Gastrocnemius medialis (tissue), 4 donors: ENCODE measurements around the gene IQSEC1. TPM values are rescaled to one million over a fixed set of nuclear protein-coding genes. Genes with fewer than 3 reads are reported as not detected.

Source experiments
- ATAC-seq, 2 donors: fragments of 150-250 bp; one replicate each; pipeline ENCODE4 v1.9.1; 2016
- DNase-seq, 2 donors: peaks; one replicate each; pipeline ENCODE4 v3.0.0-alpha.2; 2019
- H3K27ac ChIP-seq, 4 donors: fragments of 200-600 bp; sonication (generic); 1 replicate in 1 of 4; 2 replicates in 3 of 4; pipeline ENCODE4 v1.5.1; 2016 to 2018; ENCODE audit warnings: mild to moderate bottlenecking in 2 of 4, moderate library complexity in 1 of 4
- H3K27me3 ChIP-seq, 3 donors: fragments of 200-600 bp; sonication (generic) in 2 of 3; 1 replicate in 1 of 3; 2 replicates in 2 of 3; pipeline versions ENCODE4 v1.5.1 to v1.6.0; 2016 to 2019; ENCODE audit warnings: mild to moderate bottlenecking in 1 of 3, moderate library complexity in 1 of 3
- H3K36me3 ChIP-seq, 2 donors: fragments of 200-600 bp; sonication (generic) in 1 of 2; one replicate each; pipeline ENCODE4 v1.5.1; 2017 to 2018
- H3K4me1 ChIP-seq, 2 donors: fragments of 200-600 bp; sonication (generic) in 1 of 2; one replicate each; pipeline ENCODE4 v1.5.1; 2016 to 2017; ENCODE audit warnings: mild to moderate bottlenecking in 2 of 2
- H3K4me3 ChIP-seq, 4 donors: fragments of 200-600 bp; sonication (generic) in 3 of 4; 1 replicate in 1 of 4; 2 replicates in 3 of 4; pipeline ENCODE4 v1.5.1; 2016 to 2019; ENCODE audit warnings: mild to moderate bottlenecking in 2 of 4
- H3K9me3 ChIP-seq, 3 donors: fragments of 200-600 bp; sonication (generic) in 2 of 3; 1 replicate in 1 of 3; 2 replicates in 2 of 3; pipeline ENCODE4 v1.5.1; 2016 to 2019
- POLR2A ChIP-seq, 2 donors: fragments of 450-650 bp; IDR thresholded peaks; one replicate each; pipeline ENCODE4 v1.6.1; 2017; ENCODE audit warnings: antibody characterized with exemption in 2 of 2, mild to moderate bottlenecking in 2 of 2, moderate library complexity in 2 of 2
- in situ Hi-C, 4 donors: fragments of 200-750 bp; cut with MboI; loops; one replicate each; pipeline versions ENCODE4 v1.15.0 to v1.8.0; 2017; ENCODE audit warnings: low sequenced_read_pairs in 4 of 4
- intact Hi-C: fragments of 100-400 bp; cut with DNase I; formaldehyde crosslinking; loops from one replicate; pipeline ENCODE4 v1.15.1; 2023; ENCODE audit warnings: low total_unique reads
- total RNA-seq, 4 donors: library from RNA; depleted of rRNA; stranded (reverse); fragments of >200 nt; gene quantifications; one replicate each; pipeline versions ENCODE4 v1.1.0 to v1.2.3, GENCODE V29; 2016
- TF ChIP-seq, protein P1 (sequence below), 5 experiments: fragments of 450-650 bp in 3 of 5; fragments of 200-600 bp in 2 of 5; sonication (generic) in 2 of 5; IDR thresholded peaks in 4 of 5; conservative IDR thresholded peaks in 1 of 5; 1 replicate in 4 of 5; 2 replicates in 1 of 5; pipeline ENCODE4 v1.5.1; 2016 to 2019; ENCODE audit warnings: antibody characterized with exemption in 5 of 5, mild to moderate bottlenecking in 3 of 5, moderate library complexity in 3 of 5

The IQSEC1 gene
- total RNA-seq, 4 donors from 2014 or later = 15.2 to 31.3 (median 28.0) TPM

DNA sequence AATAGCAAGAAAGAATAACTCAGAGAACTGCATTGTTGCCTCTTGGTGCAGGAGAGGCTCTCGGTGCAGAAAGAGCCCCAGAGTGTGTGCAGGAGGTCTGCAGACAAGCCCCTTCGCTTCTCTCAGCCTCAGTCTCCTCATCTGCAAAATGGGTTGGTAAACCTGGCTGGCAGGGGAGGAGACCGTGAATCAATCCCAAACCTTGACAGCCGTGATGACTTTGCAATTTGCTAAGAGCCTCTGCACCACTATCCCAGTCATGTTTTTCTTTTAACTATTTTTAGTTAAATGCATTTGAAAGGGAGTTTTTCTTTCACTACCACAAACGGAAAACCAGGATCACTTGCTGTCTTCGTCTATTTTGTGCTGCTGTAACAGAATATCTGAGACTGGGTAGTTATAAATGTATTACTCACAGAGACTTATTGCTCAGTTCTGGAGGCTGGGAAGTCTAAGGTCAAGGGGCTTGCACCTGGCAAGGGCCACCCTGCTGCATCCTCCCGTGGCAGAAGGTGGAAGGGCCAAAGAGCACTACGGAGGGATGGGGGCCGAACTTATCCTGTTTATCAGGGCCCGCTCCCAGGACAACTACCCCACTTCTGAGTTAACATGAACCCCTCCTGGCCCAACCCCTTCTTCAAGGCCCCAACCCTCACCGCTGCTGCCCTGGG lies 14.2 kb upstream of the IQSEC1 start:
- H3K27me3 ChIP-seq = no peaks in the 10 kb centered on the region
- intact Hi-C loops = no loop called here
- no peak overlapping the region for H3K27ac ChIP-seq
- ATAC-seq (no peak), DNase-seq (no peak)
- TF ChIP-seq, protein P1, sequence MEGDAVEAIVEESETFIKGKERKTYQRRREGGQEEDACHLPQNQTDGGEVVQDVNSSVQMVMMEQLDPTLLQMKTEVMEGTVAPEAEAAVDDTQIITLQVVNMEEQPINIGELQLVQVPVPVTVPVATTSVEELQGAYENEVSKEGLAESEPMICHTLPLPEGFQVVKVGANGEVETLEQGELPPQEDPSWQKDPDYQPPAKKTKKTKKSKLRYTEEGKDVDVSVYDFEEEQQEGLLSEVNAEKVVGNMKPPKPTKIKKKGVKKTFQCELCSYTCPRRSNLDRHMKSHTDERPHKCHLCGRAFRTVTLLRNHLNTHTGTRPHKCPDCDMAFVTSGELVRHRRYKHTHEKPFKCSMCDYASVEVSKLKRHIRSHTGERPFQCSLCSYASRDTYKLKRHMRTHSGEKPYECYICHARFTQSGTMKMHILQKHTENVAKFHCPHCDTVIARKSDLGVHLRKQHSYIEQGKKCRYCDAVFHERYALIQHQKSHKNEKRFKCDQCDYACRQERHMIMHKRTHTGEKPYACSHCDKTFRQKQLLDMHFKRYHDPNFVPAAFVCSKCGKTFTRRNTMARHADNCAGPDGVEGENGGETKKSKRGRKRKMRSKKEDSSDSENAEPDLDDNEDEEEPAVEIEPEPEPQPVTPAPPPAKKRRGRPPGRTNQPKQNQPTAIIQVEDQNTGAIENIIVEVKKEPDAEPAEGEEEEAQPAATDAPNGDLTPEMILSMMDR (IDR thresholded peaks at IDR 0.05 in 4 of 5, conservative IDR thresholded peaks at IDR 0.05 in 1 of 5) = no peak
- no peak for TF ChIP-seq POLR2A (IDR thresholded peaks at IDR 0.05)
- in situ Hi-C loops = loop anchor here (5.0 to 25.0 kb wide), 6 partner anchors 200 to 557 kb away; no protein-coding TSS in a partner anchor
- H3K36me3 ChIP-seq = no peaks in the 10 kb centered on the region
- no peaks in the 10 kb centered on the region for H3K9me3 ChIP-seq
- H3K4me3 ChIP-seq = no peak overlapping the region
- peaks cover 2 to 7% of the 10 kb centered on the region in 2 donors for H3K4me1 ChIP-seq

DNA sequence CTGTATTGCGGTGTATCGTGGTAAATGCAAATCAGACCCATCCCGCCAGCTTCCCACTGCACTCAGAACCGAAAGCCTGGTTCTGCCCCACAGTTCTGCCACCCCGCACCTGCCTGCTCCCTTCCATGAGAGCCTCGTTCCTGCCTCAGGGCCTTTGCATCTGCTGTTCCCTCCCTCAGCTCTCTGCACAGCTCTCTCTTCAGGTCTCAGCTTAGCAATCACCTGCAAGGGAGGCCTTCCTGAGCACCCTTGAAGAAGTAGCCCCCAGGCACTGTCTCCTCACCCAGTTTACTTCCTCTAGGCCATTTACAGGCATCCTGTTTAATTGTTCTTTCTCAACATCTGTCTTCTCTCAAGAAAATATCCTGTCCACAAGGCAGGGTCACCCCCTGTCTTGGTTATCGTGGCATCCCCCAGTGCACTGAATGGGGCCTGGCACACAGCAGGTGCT lies 13.3 kb upstream of the IQSEC1 start:
- Histone ChIP-seq H3K27ac (no peak overlapping the region), H3K4me1 (no peaks in the 10 kb centered on the region), H3K4me3 (no peak overlapping the region), H3K36me3 (no peaks in the 10 kb centered on the region), H3K9me3 (no peaks in the 10 kb centered on the region), H3K27me3 (no peaks in the 10 kb centered on the region)
- ATAC-seq = no peak
- intact Hi-C loops (no loop called here), in situ Hi-C loops (loop anchor here (5.0 to 25.0 kb wide), 6 partner anchors 201 to 558 kb away; no protein-coding TSS in a partner anchor)
- DNase-seq = no peak
- TF ChIP-seq POLR2A (IDR thresholded peaks at IDR 0.05) = no peak
- TF ChIP-seq, protein P1 (IDR thresholded peaks at IDR 0.05 in 4 of 5, conservative IDR thresholded peaks at IDR 0.05 in 1 of 5) = no peak

DNA sequence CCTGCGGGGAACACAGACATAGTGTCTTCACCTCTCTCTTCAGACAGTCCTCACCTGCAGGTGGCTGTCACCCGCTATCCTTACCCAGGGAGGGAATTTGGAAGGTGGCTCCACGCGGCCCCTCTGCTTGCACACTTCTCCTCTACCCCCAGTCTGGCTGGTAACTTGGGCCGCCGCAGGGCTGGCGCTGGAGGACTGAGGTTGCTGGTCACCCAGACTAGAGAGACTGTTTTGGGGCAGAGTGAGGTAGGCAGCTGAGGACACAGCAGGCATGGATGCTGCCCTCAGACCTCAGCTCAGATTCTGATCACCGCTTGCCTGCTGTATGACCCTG lies 12.6 kb upstream of the IQSEC1 start:
- ATAC-seq (no peak), DNase-seq (no peak)
- Histone ChIP-seq H3K36me3 (no peaks in the 10 kb centered on the region), H3K9me3 (no peaks in the 10 kb centered on the region), H3K27me3 (no peaks in the 10 kb centered on the region), H3K27ac (no peak overlapping the region), H3K4me1 (peaks cover 2 to 4% of the 10 kb centered on the region in 2 donors), H3K4me3 (no peak overlapping the region)
- in situ Hi-C loops = loop anchor here (5.0 to 25.0 kb wide), 6 partner anchors 201 to 559 kb away; no protein-coding TSS in a partner anchor
- intact Hi-C loops = no loop called here
- TF ChIP-seq, protein P1 (IDR thresholded peaks at IDR 0.05 in 4 of 5, conservative IDR thresholded peaks at IDR 0.05 in 1 of 5) = no peak
- TF ChIP-seq POLR2A (IDR thresholded peaks at IDR 0.05) = no peak

DNA sequence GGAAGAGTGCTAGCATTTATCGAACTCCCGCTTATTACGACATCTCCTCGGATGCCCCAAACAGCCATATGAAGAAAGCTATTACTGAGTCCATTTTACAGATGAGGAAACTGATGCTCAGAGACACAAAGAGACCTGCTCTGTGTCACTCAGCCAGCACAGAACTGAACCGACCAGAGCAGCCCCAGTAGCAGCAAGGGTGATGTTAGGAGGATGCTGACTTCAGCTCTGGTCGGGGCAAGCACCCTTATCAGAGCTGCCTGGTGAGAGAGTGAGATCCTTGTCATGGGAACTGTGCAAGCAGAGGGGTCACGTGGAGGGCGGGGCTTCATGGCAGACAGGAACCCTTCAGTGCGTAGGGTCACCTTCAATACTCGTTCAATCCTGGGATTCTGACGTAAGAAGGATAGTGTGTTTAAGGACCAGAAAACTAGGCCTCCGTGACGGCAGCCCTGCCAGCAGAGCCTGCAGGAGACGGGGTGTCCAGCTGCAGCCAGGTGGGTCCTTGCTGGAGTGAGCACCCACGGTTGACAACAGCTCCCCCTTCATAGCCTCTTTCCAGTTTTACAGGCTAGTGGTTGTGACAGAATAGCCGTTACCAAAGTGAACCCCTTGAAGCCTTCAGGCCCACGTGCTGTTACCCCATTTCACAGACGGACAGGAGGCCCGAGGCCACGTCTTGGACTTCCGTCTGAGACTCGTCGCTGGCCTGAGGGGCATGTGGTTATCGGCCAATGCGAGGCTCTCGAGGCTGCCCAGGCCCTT lies 12.0 kb upstream of the IQSEC1 start:
- Histone ChIP-seq H3K4me3 (no peak overlapping the region), H3K9me3 (no peaks in the 10 kb centered on the region), H3K27me3 (no peaks in the 10 kb centered on the region), H3K27ac (no peak overlapping the region), H3K4me1 (peaks cover 2 to 4% of the 10 kb centered on the region in 2 donors), H3K36me3 (no peaks in the 10 kb centered on the region)
- ATAC-seq (no peak), DNase-seq (no peak)
- no peak for TF ChIP-seq POLR2A (IDR thresholded peaks at IDR 0.05)
- TF ChIP-seq, protein P1 (IDR thresholded peaks at IDR 0.05 in 4 of 5, conservative IDR thresholded peaks at IDR 0.05 in 1 of 5) = no peak
- in situ Hi-C loops = loop anchor here (5.0 to 25.0 kb wide), 6 partner anchors 202 to 560 kb away; no protein-coding TSS in a partner anchor
- intact Hi-C loops = no loop called here
